Osteoblast (primary cell): ENCODE data around the gene RB1. TPM values are rescaled to one million over a fixed set of nuclear protein-coding genes. Genes with fewer than 3 reads are reported as not detected.

ENCODE experiments used
- DNase-seq: peaks from one replicate; pipeline ENCODE4 v3.0.0; 2011; ENCODE audit warnings: low spot score, mixed read lengths; ENCODE audit not compliant: insufficient read length; ENCODE audit errors: missing footprints
- H2AFZ ChIP-seq: 2 replicates; pipeline ENCODE4 v1.6.0; 2011; ENCODE audit warnings: mild to moderate bottlenecking, low read length
- H3K27ac ChIP-seq: 2 replicates; pipeline ENCODE4 v1.5.1; 2011; ENCODE audit warnings: mild to moderate bottlenecking, low read depth, low read length, moderate library complexity
- H3K27me3 ChIP-seq: 2 replicates; pipeline ENCODE4 v1.6.0; 2012; ENCODE audit warnings: mild to moderate bottlenecking, control low read depth, inconsistent platforms, low read length, moderate library complexity; ENCODE audit not compliant: insufficient read depth
- H3K36me3 ChIP-seq: 2 replicates; pipeline ENCODE4 v1.5.1; 2011; ENCODE audit warnings: mild to moderate bottlenecking, low read length, control low read depth, moderate library complexity; ENCODE audit not compliant: insufficient read depth
- H3K4me1 ChIP-seq: 2 replicates; pipeline ENCODE4 v1.5.1; 2011; ENCODE audit warnings: mild to moderate bottlenecking, low read length, control low read depth, moderate library complexity; ENCODE audit not compliant: insufficient read depth
- H3K4me2 ChIP-seq: 2 replicates; pipeline ENCODE4 v1.6.0; 2011; ENCODE audit warnings: mild to moderate bottlenecking, low read length; ENCODE audit not compliant: insufficient read depth
- H3K4me3 ChIP-seq: fragments of 200-600 bp; sonication (generic); 3 replicates; pipeline ENCODE4 v1.5.1; 2012; ENCODE audit warnings: mild to moderate bottlenecking, low read length, inconsistent platforms; ENCODE audit not compliant: insufficient read depth
- H3K79me2 ChIP-seq: 2 replicates; pipeline ENCODE4 v1.6.0; 2012; ENCODE audit warnings: mild to moderate bottlenecking, low read length, control low read depth, inconsistent platforms; ENCODE audit not compliant: insufficient read depth
- H3K9me3 ChIP-seq: 2 replicates; pipeline ENCODE4 v1.5.1; 2011; ENCODE audit warnings: low read depth, low read length, control low read depth
- H4K20me1 ChIP-seq: 2 replicates; pipeline ENCODE4 v1.6.0; 2012; ENCODE audit warnings: mild to moderate bottlenecking, low read length, control low read depth; ENCODE audit not compliant: insufficient read depth
- total RNA-seq: library from RNA; depleted of rRNA; stranded (reverse); fragments of >200 nt; gene quantifications from 2 replicates; pipeline ENCODE4 v1.2.3, GENCODE V29; 2012
- TF ChIP-seq, protein P1 (sequence below): IDR thresholded peaks from 2 replicates; pipeline ENCODE4 v1.5.1; 2011; ENCODE audit warnings: mild to moderate bottlenecking, low read depth, low read length, moderate library complexity; ENCODE audit errors: extremely low read depth

Gene RB1
- total RNA-seq, 1 donor = 33.3 TPM

DNA sequence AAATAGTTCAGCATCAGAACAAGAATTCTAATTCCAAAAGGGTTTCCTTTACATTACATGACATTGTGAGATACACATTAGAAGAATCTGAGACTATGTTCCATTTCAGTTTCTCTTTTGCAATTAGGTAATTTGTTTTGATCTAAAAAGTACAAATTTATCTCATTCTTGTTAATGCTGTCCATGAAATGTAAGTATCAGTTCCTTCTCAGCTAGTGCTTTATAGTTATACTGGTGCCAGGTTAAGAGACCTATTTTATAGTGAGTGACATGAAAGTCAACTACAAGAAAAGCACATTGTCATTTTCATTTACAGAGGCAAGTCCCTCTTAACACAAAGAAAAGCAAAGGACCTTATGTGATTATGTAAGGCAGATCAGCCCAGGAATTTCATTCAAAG lies 185.4 kb downstream of the RB1 start:
- no peaks in the 10 kb centered on the region for H3K9me3 ChIP-seq
- H3K27ac ChIP-seq = no peak overlapping the region
- H3K4me2 ChIP-seq = no peak overlapping the region
- DNase-seq = no peak
- no peaks in the 10 kb centered on the region for H3K36me3 ChIP-seq
- no peak overlapping the region for H3K4me3 ChIP-seq
- H4K20me1 ChIP-seq = no peaks in the 10 kb centered on the region
- H2AFZ ChIP-seq = no peak overlapping the region
- TF ChIP-seq, protein P1, sequence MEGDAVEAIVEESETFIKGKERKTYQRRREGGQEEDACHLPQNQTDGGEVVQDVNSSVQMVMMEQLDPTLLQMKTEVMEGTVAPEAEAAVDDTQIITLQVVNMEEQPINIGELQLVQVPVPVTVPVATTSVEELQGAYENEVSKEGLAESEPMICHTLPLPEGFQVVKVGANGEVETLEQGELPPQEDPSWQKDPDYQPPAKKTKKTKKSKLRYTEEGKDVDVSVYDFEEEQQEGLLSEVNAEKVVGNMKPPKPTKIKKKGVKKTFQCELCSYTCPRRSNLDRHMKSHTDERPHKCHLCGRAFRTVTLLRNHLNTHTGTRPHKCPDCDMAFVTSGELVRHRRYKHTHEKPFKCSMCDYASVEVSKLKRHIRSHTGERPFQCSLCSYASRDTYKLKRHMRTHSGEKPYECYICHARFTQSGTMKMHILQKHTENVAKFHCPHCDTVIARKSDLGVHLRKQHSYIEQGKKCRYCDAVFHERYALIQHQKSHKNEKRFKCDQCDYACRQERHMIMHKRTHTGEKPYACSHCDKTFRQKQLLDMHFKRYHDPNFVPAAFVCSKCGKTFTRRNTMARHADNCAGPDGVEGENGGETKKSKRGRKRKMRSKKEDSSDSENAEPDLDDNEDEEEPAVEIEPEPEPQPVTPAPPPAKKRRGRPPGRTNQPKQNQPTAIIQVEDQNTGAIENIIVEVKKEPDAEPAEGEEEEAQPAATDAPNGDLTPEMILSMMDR = no peak
- no peaks in the 10 kb centered on the region for H3K79me2 ChIP-seq
- no peaks in the 10 kb centered on the region for H3K27me3 ChIP-seq
- H3K4me1 ChIP-seq = peaks cover 19% of the 10 kb centered on the region

DNA sequence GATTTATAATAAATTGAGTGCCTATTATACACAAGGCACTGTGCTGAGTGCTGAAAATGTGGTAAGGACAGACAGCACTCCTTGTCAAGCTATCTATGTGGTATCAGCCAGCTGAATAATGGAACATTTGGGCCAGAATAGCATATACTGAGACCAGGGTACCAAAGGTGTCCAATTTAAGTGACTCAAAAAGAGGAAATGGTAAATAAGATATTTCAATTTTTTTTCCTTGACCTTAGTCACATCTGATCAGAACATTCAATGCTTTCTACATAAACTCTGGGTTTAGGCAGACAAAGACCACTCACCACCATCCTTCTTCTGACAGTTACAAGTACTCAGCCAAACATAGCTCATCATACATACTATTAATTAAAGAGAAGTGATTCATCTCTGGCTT lies 186.1 kb downstream of the RB1 start:
- TF ChIP-seq, protein P1 = no peak
- H3K4me2 ChIP-seq = no peak overlapping the region
- no peak for DNase-seq
- H3K27ac ChIP-seq = no peak overlapping the region
- no peaks in the 10 kb centered on the region for H3K36me3 ChIP-seq
- no peaks in the 10 kb centered on the region for H3K9me3 ChIP-seq
- no peaks in the 10 kb centered on the region for H3K27me3 ChIP-seq
- H3K79me2 ChIP-seq = no peaks in the 10 kb centered on the region
- no peak overlapping the region for H2AFZ ChIP-seq
- peaks cover 23% of the 10 kb centered on the region for H3K4me1 ChIP-seq
- no peaks in the 10 kb centered on the region for H4K20me1 ChIP-seq
- H3K4me3 ChIP-seq = no peak overlapping the region

DNA sequence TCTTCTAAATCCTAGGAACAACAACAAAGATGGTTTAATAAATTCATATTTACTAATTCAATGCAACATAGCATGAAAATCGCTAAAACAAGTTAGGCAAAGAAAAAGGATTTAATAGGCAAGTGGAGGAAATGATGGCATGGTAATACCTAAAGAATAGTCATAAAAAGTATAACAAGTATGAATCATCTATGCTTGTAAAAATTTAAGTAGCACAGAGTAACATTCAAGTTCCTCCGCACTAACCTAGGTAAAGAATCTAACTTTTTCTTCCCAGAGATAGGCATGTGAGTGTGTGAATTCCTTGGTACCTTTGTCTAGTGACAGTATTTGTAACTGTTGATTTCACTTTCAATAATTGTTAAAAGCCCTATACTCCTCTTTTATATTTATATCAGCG lies 186.7 kb downstream of the RB1 start:
- Histone ChIP-seq H3K4me2 (no peak overlapping the region), H3K4me3 (no peak overlapping the region), H3K4me1 (peaks cover 23% of the 10 kb centered on the region), H3K36me3 (no peaks in the 10 kb centered on the region), H2AFZ (no peak overlapping the region), H3K27me3 (no peaks in the 10 kb centered on the region), H3K27ac (no peak overlapping the region), H3K79me2 (no peaks in the 10 kb centered on the region), H3K9me3 (no peaks in the 10 kb centered on the region), H4K20me1 (no peaks in the 10 kb centered on the region)
- TF ChIP-seq, protein P1 = no peak
- no peak for DNase-seq

DNA sequence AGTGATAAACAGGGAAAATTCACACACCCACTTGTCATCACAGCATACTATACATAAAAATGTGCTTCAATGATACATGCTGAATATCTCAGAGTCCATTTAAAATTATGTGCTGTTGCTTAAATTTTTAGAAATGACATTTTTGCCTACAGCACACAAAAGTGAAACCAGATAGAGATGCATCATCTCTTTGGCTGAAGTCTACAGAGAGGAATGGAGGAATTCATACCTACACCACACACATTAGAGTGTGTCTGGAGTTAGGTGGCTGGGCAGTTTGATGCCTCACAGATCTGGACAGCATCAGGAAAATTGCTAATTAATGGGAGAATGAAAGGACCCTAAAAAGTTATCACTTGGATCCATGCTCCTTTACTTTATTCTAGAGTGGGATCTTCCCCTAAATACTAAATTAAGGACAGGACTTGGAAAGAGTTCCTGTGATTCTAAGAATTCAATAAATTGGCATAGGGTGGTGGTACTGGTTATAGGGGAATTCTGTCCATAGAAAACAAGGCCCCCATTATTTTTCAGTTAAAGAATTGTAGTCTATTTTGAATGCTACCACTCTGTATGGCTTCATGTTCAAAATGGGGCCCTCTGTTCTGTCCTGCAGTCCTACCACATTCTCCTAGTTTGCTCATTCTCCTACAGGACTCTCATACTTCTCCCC lies 188.0 kb downstream of the RB1 start:
- H3K4me3 ChIP-seq = peak overlapping the region; percentile 65
- DNase-seq = peak; percentile 66
- no peaks in the 10 kb centered on the region for H4K20me1 ChIP-seq
- peaks cover 23% of the 10 kb centered on the region for H3K4me1 ChIP-seq
- no peaks in the 10 kb centered on the region for H3K79me2 ChIP-seq
- TF ChIP-seq, protein P1 = no peak
- peak overlapping the region; percentile 88 for H2AFZ ChIP-seq
- peak overlapping the region; percentile 83 for H3K4me2 ChIP-seq
- no peaks in the 10 kb centered on the region for H3K27me3 ChIP-seq
- H3K9me3 ChIP-seq = no peaks in the 10 kb centered on the region
- H3K36me3 ChIP-seq = no peaks in the 10 kb centered on the region
- peak overlapping the region; percentile 55 for H3K27ac ChIP-seq
